Neural progenitor cell (in vitro differentiated cells): ENCODE measurements around the gene DOLPP1. TPM values are rescaled to one million over a fixed set of nuclear protein-coding genes. Genes with fewer than 3 reads are reported as not detected.

ENCODE experiments used
- DNase-seq: peaks from one replicate; pipeline ENCODE4 v3.0.0-alpha.2; 2016; ENCODE audit warnings: low spot score
- H2AFZ ChIP-seq: fragments of 200-600 bp; sonication (generic); replicated peaks from 2 replicates; pipeline ENCODE4 v1.6.1; 2016; ENCODE audit warnings: antibody characterized with exemption
- H3F3A ChIP-seq: fragments of 200-600 bp; sonication (generic); 2 replicates; pipeline ENCODE4 v1.6.1; 2016; ENCODE audit warnings: antibody characterized with exemption, low read depth
- H3K27ac ChIP-seq: fragments of 200-600 bp; sonication (generic); 2 replicates; pipeline ENCODE4 v1.5.1; 2016; ENCODE audit warnings: mild to moderate bottlenecking
- H3K27me3 ChIP-seq: fragments of 200-600 bp; sonication (generic); 2 replicates; pipeline ENCODE4 v1.6.1; 2016; ENCODE audit warnings: mild to moderate bottlenecking, moderate library complexity
- H3K36me3 ChIP-seq: fragments of 200-600 bp; sonication (generic); 2 replicates; pipeline ENCODE4 v1.5.1; 2016
- H3K4me1 ChIP-seq: fragments of 200-600 bp; sonication (generic); 2 replicates; pipeline ENCODE4 v1.6.1; 2016; ENCODE audit warnings: mixed run types
- H3K4me2 ChIP-seq: fragments of 200-600 bp; sonication (generic); 2 replicates; pipeline ENCODE4 v1.6.1; 2016
- H3K4me3 ChIP-seq: fragments of 200-600 bp; sonication (generic); 2 replicates; pipeline ENCODE4 v1.5.1; 2016
- H3K79me2 ChIP-seq: fragments of 200-600 bp; sonication (generic); 2 replicates; pipeline ENCODE4 v1.6.1; 2016; ENCODE audit warnings: low read depth
- H3K9ac ChIP-seq: fragments of 200-600 bp; sonication (generic); 2 replicates; pipeline ENCODE4 v1.6.1; 2016
- H3K9me3 ChIP-seq: fragments of 200-600 bp; sonication (generic); 2 replicates; pipeline ENCODE4 v1.5.1; 2016; ENCODE audit warnings: low read depth
- H4K20me1 ChIP-seq: fragments of 200-600 bp; sonication (generic); 2 replicates; pipeline ENCODE4 v1.6.1; 2016; ENCODE audit warnings: low read depth
- H3K27ac Mint-ChIP-seq: 3 replicates; pipeline ENCODE4 v1.8.0; 2021; ENCODE audit warnings: mixed read lengths
- H3K27me3 Mint-ChIP-seq: 2 replicates; pipeline ENCODE4 v1.8.0; 2022; ENCODE audit warnings: low read depth, mild to moderate bottlenecking, inconsistent platforms, moderate library complexity, mixed read lengths; ENCODE audit not compliant: insufficient read depth
- H3K36me3 Mint-ChIP-seq: 3 replicates; pipeline ENCODE4 v1.8.0; 2021; ENCODE audit warnings: mixed read lengths
- H3K4me1 Mint-ChIP-seq: 3 replicates; pipeline ENCODE4 v1.8.0; 2021; ENCODE audit warnings: mixed read lengths
- H3K4me3 Mint-ChIP-seq: 3 replicates; pipeline ENCODE4 v1.8.0; 2021; ENCODE audit warnings: mild to moderate bottlenecking, moderate library complexity, mixed read lengths
- H3K9me3 Mint-ChIP-seq: 3 replicates; pipeline ENCODE4 v1.8.0; 2020; ENCODE audit warnings: mixed read lengths
- EZH2 ChIP-seq: fragments of 200-600 bp; sonication (generic); IDR thresholded peaks from 2 replicates; pipeline ENCODE4 v1.6.1; 2017; ENCODE audit warnings: antibody characterized with exemption, mild to moderate bottlenecking, moderate library complexity
- EZH2phosphoT487 ChIP-seq: fragments of 200-600 bp; sonication (generic); IDR thresholded peaks from 2 replicates; pipeline ENCODE4 v1.6.1; 2017; ENCODE audit warnings: antibody characterized with exemption
- total RNA-seq: library from RNA; depleted of rRNA; stranded (reverse); fragments of >200 nt; gene quantifications from 2 replicates; pipeline ENCODE4 v1.2.3, GENCODE V29; 2015; ENCODE audit warnings: low replicate concordance
- TF ChIP-seq, protein P1 (sequence below): fragments of 200-600 bp; sonication (generic); IDR thresholded peaks from 2 replicates; pipeline ENCODE4 v1.5.1; 2017; ENCODE audit warnings: antibody characterized with exemption, mild to moderate bottlenecking

Gene DOLPP1
- total RNA-seq, 1 donor from 2014 or later: 25.1 TPM

GRCh38 chr9:129036923-129037766, 43.8 kb upstream of the DOLPP1 start:
- H3K27ac Mint-ChIP-seq: peak overlapping the region; percentile 48
- Histone ChIP-seq H3K4me1 (peaks cover 4% of the 10 kb centered on the region), H3K79me2 (peaks cover 35% of the 10 kb centered on the region), H4K20me1 (peaks cover 13% of the 10 kb centered on the region), H3F3A (peaks cover 8% of the 10 kb centered on the region), H3K4me3 (peak overlapping the region; percentile 72), H3K36me3 (no peaks in the 10 kb centered on the region), H3K9me3 (no peaks in the 10 kb centered on the region), H3K4me2 (peak overlapping the region; percentile 96), H3K27me3 (no peaks in the 10 kb centered on the region), H3K27ac (no peak overlapping the region), H2AFZ (peak overlapping the region; percentile 30), H3K9ac (peak overlapping the region; percentile 63)
- H3K4me3 Mint-ChIP-seq: peak overlapping the region; percentile 98
- TF ChIP-seq EZH2phosphoT487 (no peak), EZH2 (no peak)
- TF ChIP-seq, protein P1, sequence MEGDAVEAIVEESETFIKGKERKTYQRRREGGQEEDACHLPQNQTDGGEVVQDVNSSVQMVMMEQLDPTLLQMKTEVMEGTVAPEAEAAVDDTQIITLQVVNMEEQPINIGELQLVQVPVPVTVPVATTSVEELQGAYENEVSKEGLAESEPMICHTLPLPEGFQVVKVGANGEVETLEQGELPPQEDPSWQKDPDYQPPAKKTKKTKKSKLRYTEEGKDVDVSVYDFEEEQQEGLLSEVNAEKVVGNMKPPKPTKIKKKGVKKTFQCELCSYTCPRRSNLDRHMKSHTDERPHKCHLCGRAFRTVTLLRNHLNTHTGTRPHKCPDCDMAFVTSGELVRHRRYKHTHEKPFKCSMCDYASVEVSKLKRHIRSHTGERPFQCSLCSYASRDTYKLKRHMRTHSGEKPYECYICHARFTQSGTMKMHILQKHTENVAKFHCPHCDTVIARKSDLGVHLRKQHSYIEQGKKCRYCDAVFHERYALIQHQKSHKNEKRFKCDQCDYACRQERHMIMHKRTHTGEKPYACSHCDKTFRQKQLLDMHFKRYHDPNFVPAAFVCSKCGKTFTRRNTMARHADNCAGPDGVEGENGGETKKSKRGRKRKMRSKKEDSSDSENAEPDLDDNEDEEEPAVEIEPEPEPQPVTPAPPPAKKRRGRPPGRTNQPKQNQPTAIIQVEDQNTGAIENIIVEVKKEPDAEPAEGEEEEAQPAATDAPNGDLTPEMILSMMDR: no peak
- peaks cover 22% of the 10 kb centered on the region for H3K4me1 Mint-ChIP-seq
- no peak for DNase-seq
- no peaks in the 10 kb centered on the region for H3K9me3 Mint-ChIP-seq
- peaks cover 8% of the 10 kb centered on the region for H3K27me3 Mint-ChIP-seq
- H3K36me3 Mint-ChIP-seq: peaks cover 3% of the 10 kb centered on the region

DNA sequence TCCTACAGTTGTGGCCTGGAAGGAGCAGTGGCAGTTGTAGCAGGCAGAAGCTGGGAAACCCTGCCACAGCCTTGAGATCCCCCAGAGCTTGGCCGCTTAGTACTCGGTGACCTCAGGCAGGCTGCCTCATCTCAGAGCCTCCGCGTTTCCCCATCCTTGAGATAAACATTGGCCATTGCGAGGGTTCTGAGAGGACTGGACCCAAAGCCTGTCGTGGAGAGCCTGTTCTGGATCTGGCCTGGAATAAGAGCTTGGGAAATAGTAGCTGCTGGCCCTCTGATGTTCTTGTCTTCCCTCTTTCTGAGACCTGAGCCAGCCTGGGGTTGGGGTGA, 43.2 kb upstream of the DOLPP1 start:
- H3K9ac ChIP-seq: no peak overlapping the region
- H3K9me3 ChIP-seq: no peaks in the 10 kb centered on the region

GRCh38 chr9:129038109-129038852, 42.6 kb upstream of the DOLPP1 start:
- Histone ChIP-seq H3K36me3 (no peaks in the 10 kb centered on the region), H3K4me1 (peaks cover 4% of the 10 kb centered on the region), H3K27ac (no peak overlapping the region), H3K9me3 (no peaks in the 10 kb centered on the region), H3K27me3 (no peaks in the 10 kb centered on the region), H2AFZ (no peak overlapping the region), H3F3A (peaks cover 8% of the 10 kb centered on the region), H4K20me1 (peaks cover 13% of the 10 kb centered on the region), H3K4me3 (no peak overlapping the region), H3K79me2 (peaks cover 35% of the 10 kb centered on the region), H3K9ac (no peak overlapping the region), H3K4me2 (peak overlapping the region; percentile 96)
- Mint-ChIP-seq H3K36me3 (peaks cover 7% of the 10 kb centered on the region), H3K27ac (no peak overlapping the region), H3K4me3 (peak overlapping the region; percentile 98), H3K9me3 (no peaks in the 10 kb centered on the region), H3K27me3 (peaks cover 8% of the 10 kb centered on the region), H3K4me1 (peaks cover 22% of the 10 kb centered on the region)
- DNase-seq: no peak
- TF ChIP-seq EZH2phosphoT487 (no peak), EZH2 (no peak)
- TF ChIP-seq, protein P1: no peak

More for the DNA sequence above, 43.2 kb upstream of the DOLPP1 start:
- H3K4me3 Mint-ChIP-seq: peak overlapping the region; percentile 98
- H3K36me3 Mint-ChIP-seq: peaks cover 6% of the 10 kb centered on the region
- H3K4me1 ChIP-seq: peaks cover 4% of the 10 kb centered on the region
- H3K4me1 Mint-ChIP-seq: peaks cover 22% of the 10 kb centered on the region
- no peak overlapping the region for H2AFZ ChIP-seq
- H3K4me3 ChIP-seq: peak overlapping the region; percentile 72
- H3K27ac Mint-ChIP-seq: no peak overlapping the region
- no peak for DNase-seq
- no peaks in the 10 kb centered on the region for H3K36me3 ChIP-seq
- H3F3A ChIP-seq: peaks cover 8% of the 10 kb centered on the region
- H3K9me3 Mint-ChIP-seq: no peaks in the 10 kb centered on the region
- H4K20me1 ChIP-seq: peaks cover 13% of the 10 kb centered on the region
- peak overlapping the region; percentile 96 for H3K4me2 ChIP-seq
- peaks cover 35% of the 10 kb centered on the region for H3K79me2 ChIP-seq
- peaks cover 8% of the 10 kb centered on the region for H3K27me3 Mint-ChIP-seq
- TF ChIP-seq EZH2phosphoT487 (no peak), EZH2 (no peak)
- TF ChIP-seq, protein P1: no peak
- no peak overlapping the region for H3K27ac ChIP-seq
- H3K27me3 ChIP-seq: no peaks in the 10 kb centered on the region
